ENCODE data around the gene L3MBTL2. TPM values are rescaled to one million over a fixed set of nuclear protein-coding genes. Genes with fewer than 3 reads are reported as not detected.

L3MBTL2 gene
- total RNA-seq, 1 experiment from 2014 or later = 31.9 TPM

DNA sequence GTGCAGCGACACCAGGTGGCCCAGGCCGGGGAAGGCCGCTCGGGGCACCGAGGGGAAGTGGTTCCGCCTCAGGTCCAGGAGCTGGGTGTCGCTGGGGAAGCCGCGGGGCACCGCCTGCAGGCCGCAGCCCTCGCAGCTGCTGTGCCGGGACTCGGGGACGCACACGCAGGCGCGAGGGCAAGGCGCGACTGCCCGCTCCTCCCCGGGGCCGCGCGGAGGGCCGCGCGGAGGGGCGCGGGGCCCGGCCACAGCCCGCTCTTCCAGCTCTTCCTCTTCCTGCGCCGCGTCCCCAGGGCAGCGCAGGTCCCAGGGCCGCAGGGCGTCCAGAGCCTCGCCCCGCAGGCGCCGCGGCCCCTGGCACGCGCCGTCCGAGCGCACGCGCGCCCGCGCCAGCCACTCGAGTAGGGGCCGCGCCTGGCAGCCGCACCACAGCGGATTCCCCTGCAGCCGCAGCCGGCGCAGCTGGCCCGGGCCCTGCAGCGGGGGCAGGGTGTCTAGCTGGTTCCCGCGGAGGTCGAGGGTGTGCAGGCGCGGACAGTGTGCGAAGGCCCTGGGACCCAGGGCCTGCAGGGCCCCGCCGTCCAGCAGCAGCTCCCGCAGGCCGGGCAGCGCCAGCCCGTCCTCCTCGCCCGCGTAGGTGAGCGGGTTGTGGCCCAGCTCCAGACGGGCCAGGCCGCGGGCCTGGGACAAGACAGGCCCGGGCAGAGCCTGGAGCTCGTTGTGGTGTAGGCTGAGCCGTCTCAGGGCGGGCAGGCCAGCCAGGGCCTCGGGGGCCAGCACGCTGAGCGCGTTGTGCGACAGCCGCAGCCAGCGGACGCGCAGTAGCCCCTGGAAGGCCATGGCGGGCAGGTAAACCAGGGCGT, 32.8 kb downstream of the L3MBTL2 start:
- H3K9me3 ChIP-seq (ENCODE audit: low read depth, low read length, poor library complexity, severe bottlenecking) = no peaks in the 10 kb centered on the region
- BruUV-seq (replicated peaks) = no TSS peak
- H3K36me3 ChIP-seq (ENCODE audit: insufficient read depth, low read length, poor library complexity, severe bottlenecking) = no peaks in the 10 kb centered on the region
- ChIA-PET CTCF (interaction anchor here (0.6 to 1.9 kb wide), 4 partner anchors 263 to 315 kb away, joined by 3 to 12 read pairs (median 5); partner anchors contain the start of gene RBX1), POLR2A (ENCODE audit: low non-redundant PET) (no interaction called here)
- intact Hi-C loops (cut with micrococcal nuclease; ENCODE audit: unreplicated experiment) = no loop called here
- TF ChIP-seq EZH2 (IDR thresholded peaks at IDR 0.05; ENCODE audit: borderline replicate concordance, low read depth, low read length, poor library complexity, severe bottlenecking) (no peak), CTCF (conservative IDR thresholded peaks at IDR 0.05; ENCODE audit: low read depth, low read length) (peak; percentile 33; the same call in 1 of the 2 replicates)
- H3K4me1 ChIP-seq (ENCODE audit: insufficient read depth, low read length, poor library complexity, severe bottlenecking) = no peaks in the 10 kb centered on the region
- no peak overlapping the region for H3K27ac ChIP-seq (ENCODE audit: low read depth, low read length, poor library complexity, severe bottlenecking)
- H3K27me3 ChIP-seq (replicated peaks; ENCODE audit: insufficient read depth, low read depth, low read length, poor library complexity) = no peaks in the 10 kb centered on the region
- peak overlapping the region; percentile 31 for H3K4me3 ChIP-seq (ENCODE audit: low read depth, low read length, poor library complexity, severe bottlenecking)
- no peak for DNase-seq (ENCODE audit: low spot score)

DNA sequence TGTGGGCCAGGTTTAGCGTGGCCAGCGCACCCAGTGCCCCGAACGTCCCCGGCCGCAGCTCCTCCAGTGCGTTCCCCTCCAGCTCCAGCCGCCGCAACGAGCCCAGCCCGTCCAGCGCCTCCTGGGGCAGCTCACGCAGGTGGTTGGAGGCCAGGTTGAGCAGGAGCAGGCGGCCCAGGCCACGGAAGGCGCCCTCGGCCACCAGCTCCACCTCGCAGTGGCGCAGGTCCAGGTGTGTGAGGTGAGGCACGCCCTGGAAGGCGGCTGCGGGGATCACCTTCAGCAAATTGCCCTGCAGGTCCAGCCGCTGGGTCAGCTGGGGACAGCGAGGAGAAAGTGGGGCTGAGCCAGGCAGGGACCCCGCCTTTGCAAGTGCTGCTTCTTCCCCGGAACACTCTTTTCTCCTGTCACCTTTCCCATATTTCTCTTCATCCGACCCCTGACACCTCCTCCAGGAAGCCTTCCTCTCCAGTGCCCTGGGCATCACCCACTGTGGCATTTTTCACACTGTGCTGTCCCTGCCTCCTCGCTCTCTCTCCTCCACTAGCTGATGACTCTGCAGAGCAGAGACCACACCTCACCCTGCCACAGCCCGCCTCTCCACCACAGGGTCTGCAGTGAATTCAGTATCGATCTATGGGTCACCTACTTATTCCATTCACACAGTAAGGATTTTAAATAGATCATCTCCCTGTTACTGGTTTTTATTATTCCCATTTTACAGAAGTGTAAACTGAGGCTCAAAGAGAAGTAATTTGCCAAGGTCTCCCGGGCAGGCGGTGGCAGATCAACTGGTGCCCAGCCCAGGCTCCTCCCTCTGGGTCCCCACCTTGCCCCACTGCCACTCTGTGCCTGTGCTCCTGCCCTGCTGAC, 33.7 kb downstream of the L3MBTL2 start:
- TF ChIP-seq CTCF (conservative IDR thresholded peaks at IDR 0.05; ENCODE audit: low read depth, low read length) (no peak), EZH2 (IDR thresholded peaks at IDR 0.05; ENCODE audit: borderline replicate concordance, low read depth, low read length, poor library complexity, severe bottlenecking) (no peak)
- no peaks in the 10 kb centered on the region for H3K4me1 ChIP-seq (ENCODE audit: insufficient read depth, low read length, poor library complexity, severe bottlenecking)
- ChIA-PET CTCF (interaction anchor here (1.0 kb wide), 1 partner anchor 316 kb away, joined by 4 read pairs; no protein-coding TSS in a partner anchor), POLR2A (ENCODE audit: low non-redundant PET) (no interaction called here)
- BruUV-seq (replicated peaks) = no TSS peak
- no peaks in the 10 kb centered on the region for H3K36me3 ChIP-seq (ENCODE audit: insufficient read depth, low read length, poor library complexity, severe bottlenecking)
- H3K9me3 ChIP-seq (ENCODE audit: low read depth, low read length, poor library complexity, severe bottlenecking) = no peaks in the 10 kb centered on the region
- H3K27me3 ChIP-seq (replicated peaks; ENCODE audit: insufficient read depth, low read depth, low read length, poor library complexity) = no peaks in the 10 kb centered on the region
- H3K27ac ChIP-seq (ENCODE audit: low read depth, low read length, poor library complexity, severe bottlenecking) = no peak overlapping the region
- no peak for DNase-seq (ENCODE audit: low spot score)
- H3K4me3 ChIP-seq (ENCODE audit: low read depth, low read length, poor library complexity, severe bottlenecking) = no peak overlapping the region
- intact Hi-C loops (cut with micrococcal nuclease; ENCODE audit: unreplicated experiment) = no loop called here

GRCh38 chr22:41239443-41240128, 34.5 kb downstream of the L3MBTL2 start:
- ChIA-PET CTCF (no interaction called here), POLR2A (ENCODE audit: low non-redundant PET) (no interaction called here)
- H3K27me3 ChIP-seq (replicated peaks; ENCODE audit: insufficient read depth, low read depth, low read length, poor library complexity) = no peaks in the 10 kb centered on the region
- no TSS peak for BruUV-seq (replicated peaks)
- DNase-seq (ENCODE audit: low spot score) = no peak
- intact Hi-C loops (cut with micrococcal nuclease; ENCODE audit: unreplicated experiment) = no loop called here
- H3K27ac ChIP-seq (ENCODE audit: low read depth, low read length, poor library complexity, severe bottlenecking) = no peak overlapping the region
- H3K9me3 ChIP-seq (ENCODE audit: low read depth, low read length, poor library complexity, severe bottlenecking) = no peaks in the 10 kb centered on the region
- H3K36me3 ChIP-seq (ENCODE audit: insufficient read depth, low read length, poor library complexity, severe bottlenecking) = no peaks in the 10 kb centered on the region
- TF ChIP-seq CTCF (conservative IDR thresholded peaks at IDR 0.05; ENCODE audit: low read depth, low read length) (no peak), EZH2 (IDR thresholded peaks at IDR 0.05; ENCODE audit: borderline replicate concordance, low read depth, low read length, poor library complexity, severe bottlenecking) (no peak)
- H3K4me1 ChIP-seq (ENCODE audit: insufficient read depth, low read length, poor library complexity, severe bottlenecking) = no peaks in the 10 kb centered on the region
- H3K4me3 ChIP-seq (ENCODE audit: low read depth, low read length, poor library complexity, severe bottlenecking) = no peak overlapping the region

Data from A673 (cell line).